GM12801 (cell line): ENCODE data around the gene HSPA6.

Experiments
- CTCF ChIP-seq: IDR thresholded peaks from one replicate; pipeline ENCODE4 v1.5.1; 2011; ENCODE audit warnings: control low read depth; ENCODE audit not compliant: insufficient read length; ENCODE audit errors: extremely low read depth

Gene HSPA6

DNA sequence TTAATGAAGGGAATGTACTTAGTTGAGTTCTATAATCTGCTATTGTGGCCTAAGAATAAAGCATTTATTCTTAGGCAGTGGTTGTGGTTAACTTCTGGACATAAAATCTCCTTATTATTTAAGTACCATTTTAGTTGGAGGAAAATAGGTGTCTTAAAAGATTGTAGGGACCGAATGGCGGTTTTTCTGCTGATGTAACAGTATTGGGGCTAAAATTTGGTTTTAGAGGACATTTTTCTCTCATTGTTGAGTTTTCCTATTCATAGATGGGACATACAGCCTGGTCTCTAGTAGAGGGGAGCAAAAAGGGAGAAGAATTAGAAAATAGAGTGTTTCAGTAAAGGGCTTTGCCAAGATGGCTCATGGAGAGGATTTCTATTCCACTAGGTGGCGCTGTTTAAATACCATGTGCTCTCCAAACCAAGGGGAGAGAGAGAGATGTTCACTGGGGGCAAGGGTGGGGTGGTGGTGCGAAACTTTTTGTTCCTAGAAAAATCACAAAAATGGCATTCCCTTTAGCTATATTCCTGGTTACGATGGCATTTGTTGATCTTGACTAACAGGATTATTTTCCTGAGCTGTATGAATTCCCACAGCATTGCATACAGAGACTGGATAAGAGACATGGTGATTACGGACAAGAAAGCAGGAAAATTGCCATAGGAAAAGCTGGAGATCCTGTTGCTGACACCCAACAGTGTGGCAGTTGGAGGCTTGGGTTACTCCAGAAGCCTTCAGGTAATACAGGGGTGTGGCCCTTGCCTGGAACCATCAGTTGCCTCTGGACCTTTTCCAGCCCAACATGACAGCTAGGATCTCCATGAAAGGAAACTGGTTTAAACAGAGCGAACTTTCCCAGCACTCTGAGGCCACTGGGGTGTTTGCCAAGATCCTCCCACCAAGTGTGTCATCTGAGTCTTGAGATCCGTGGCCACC, 37.3 kb upstream of the HSPA6 start:
- no peak for TF ChIP-seq CTCF

DNA sequence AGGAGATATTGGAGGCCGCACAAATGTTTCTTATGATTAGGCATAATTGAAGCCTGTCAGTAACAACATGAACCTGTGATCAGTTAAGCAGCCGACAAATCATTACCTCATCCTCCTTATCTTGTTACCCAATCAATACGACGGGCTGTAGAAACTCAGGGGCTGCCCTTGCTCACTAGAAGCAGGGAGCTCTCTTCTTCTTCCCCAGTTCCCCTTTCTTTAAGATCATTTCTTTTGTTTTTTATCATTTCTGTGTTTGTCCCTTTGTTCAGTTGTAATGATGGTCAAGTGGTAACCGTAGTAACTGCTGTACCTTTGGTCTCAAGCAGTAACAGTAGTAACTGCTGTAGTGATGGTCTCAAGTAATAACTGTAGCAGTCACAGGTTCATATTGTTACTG, 32.9 kb upstream of the HSPA6 start:
- TF ChIP-seq CTCF: no peak

DNA sequence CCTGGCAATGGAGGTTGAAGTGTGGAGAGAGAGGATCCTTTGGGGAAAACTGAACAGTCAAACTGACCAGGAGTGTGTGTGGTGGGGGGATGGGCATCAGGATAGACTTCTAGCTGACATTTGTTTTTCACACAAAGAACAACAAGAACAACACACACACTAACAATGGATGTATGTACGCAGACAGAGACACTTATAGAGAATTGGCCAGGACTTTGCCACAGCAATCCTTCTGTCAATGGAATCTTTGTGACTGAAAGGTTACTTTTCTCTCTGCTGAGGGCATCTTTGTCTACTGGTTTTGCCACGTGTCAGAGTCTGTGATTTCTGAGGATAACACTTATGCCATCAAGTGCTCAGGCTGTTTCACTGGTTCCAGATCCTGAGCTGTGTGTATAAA, 31.5 kb upstream of the HSPA6 start:
- TF ChIP-seq CTCF: no peak

DNA sequence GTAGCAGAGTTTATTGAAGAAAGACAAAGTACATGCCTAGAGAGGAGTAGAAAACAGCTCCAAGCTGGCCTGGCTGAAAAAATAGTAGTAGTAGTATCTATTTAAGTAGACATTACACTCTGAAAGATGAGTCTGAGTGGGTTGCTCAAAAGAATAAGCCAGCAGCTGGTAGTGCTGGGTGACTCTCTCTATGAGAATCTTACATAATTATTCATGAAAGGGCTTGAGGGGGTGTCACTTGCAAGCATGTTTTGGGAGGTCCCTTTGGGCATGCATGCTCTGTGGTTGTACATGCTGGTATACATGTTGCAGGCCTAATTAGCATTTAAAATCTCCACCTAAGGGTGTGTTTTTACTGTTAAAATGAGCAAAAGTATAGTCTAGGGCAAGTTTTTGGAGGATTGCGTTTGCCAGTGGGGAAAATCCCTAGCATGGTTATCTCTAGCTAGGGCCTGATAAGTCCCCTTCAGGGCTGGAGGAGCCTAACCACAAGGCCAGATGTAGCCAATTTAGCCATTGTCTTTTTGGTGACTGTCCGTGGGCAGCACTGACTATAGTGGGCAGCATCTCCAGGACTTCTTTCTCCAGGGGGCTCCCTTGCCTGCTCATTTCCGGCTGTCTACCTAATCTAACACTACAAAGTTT, 30.1 kb upstream of the HSPA6 start:
- no peak for TF ChIP-seq CTCF

GRCh38 chr1:161495490-161495889, 28.9 kb upstream of the HSPA6 start:
- no peak for TF ChIP-seq CTCF

GRCh38 chr1:161497961-161498360, 26.4 kb upstream of the HSPA6 start:
- no peak for TF ChIP-seq CTCF

- no peak for TF ChIP-seq CTCF
Measured at GRCh38 chr1:161498646-161499045, 25.7 kb upstream of the HSPA6 start.
